ENCODE measurements around the gene CXCL17.

CXCL17 gene

GRCh38 chr19:42423462-42424344, 19.0 kb downstream of the CXCL17 start:
- peak; percentile 85 for DNase-seq

- peak; percentile 8 for DNase-seq
Observed at GRCh38 chr19:42422901-42423461, 19.8 kb downstream of the CXCL17 start.

- no peak for DNase-seq
Observed at GRCh38 chr19:42422092-42422900, 20.4 kb downstream of the CXCL17 start.

- DNase-seq = no peak
Observed at GRCh38 chr19:42421591-42422031, 21.1 kb downstream of the CXCL17 start.

DNA sequence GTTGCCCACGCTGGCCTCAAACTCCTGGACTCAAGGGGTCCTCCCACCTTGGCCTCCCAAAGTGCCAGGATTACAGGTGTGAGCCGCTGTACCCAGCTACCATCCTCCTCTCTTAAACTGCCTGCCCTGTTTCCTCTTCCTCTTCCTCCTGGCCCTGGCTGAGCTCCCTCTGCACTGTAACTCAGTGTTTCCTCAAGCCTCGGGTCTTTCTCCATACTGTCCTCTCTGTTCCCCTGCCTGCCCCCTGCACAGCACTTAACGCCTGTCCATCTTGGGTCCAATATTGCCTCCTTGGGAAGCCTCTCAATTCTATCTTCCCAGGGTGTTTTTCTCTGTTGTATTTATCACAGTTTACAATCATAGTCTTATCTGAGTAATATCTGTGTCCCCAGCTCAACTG, 21.6 kb downstream of the CXCL17 start:
- no peak for DNase-seq

- DNase-seq = peak; percentile 24
Observed at GRCh38 chr19:42420055-42420544, 22.6 kb downstream of the CXCL17 start.

- no peak for DNase-seq
Observed at GRCh38 chr19:42419309-42419708, 23.4 kb downstream of the CXCL17 start.

DNA sequence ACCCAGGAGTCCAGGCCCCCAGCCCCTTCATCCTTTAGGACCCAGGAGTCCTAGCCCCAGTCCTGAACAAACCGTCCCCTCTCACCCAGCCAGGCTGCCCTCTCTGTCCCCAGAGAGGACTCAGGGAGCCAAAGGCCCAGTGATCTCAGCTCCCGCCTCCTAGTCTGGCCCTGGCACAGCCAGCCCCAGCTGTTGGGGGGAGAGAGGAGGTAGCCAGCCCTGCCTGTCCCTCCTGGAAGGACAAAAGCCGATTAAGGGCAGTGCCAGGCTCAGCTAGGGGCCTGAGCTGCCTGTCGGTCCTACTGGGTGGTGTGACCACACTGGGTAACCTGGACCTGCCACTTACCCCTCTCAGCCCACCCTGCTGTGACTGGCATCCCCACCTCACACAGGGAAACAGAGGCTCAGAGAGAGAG, 30.1 kb downstream of the CXCL17 start:
- no peak for DNase-seq

- DNase-seq = no peak
Observed at GRCh38 chr19:42412227-42412626, 30.5 kb downstream of the CXCL17 start.

- no peak for DNase-seq
Observed at GRCh38 chr19:42411581-42412178, 31.1 kb downstream of the CXCL17 start.

- DNase-seq = no peak
Observed at GRCh38 chr19:42410371-42410770, 32.4 kb downstream of the CXCL17 start.

DNA sequence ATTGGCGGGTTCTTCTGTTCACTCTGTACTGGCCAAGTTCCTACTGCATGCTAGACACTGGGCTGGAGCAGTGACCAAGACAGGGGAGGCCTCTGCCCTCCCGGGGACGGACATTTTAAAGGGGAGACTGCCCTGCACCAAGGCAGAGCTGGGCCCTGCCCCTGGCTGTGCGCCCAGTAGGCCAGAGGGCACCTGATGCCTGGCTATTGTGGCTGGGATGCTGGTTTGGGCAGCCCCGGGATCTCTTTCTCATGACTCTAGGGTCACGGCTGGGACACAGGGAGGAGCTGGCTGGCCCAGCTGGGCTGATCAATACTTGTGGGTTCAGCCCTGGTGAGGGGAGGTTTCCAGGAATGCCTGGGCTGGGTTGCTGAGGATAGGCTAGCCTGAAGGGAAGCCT, 33.3 kb downstream of the CXCL17 start:
- DNase-seq = no peak

- no peak for DNase-seq
Observed at GRCh38 chr19:42407816-42408175, 35.0 kb downstream of the CXCL17 start.

GRCh38 chr19:42407085-42407815, 35.5 kb downstream of the CXCL17 start:
- DNase-seq = no peak

- DNase-seq = no peak
Observed at GRCh38 chr19:42406111-42406510, 36.6 kb downstream of the CXCL17 start.

DNA sequence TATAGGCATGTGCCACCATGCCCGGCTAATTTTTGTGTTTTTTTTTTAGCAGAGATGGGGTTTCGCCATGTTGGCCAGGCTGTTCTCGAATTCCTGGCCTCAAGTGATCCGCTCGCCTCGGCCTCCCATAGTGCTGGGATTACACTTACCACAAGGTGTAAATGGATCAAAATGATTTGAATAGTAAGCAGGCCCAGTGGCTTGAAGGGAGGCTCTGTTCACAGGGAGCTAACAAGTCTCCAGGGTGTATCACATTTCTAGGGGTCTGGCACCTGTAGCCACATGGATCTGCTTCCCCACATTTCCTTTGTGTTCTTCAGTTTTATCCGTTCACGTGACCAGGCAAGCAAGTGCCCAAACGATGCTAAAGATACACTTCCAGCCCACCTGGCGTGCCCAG, 39.2 kb downstream of the CXCL17 start:
- DNase-seq = no peak

- DNase-seq = peak; percentile 14
Observed at GRCh38 chr19:42402376-42403116, 40.2 kb downstream of the CXCL17 start.

- DNase-seq = peak; percentile 70
Observed at GRCh38 chr19:42401365-42402303, 41.1 kb downstream of the CXCL17 start.

GRCh38 chr19:42400404-42400803, 42.3 kb downstream of the CXCL17 start:
- no peak for DNase-seq
